Erythroblast (primary cell): ENCODE measurements around the gene PIK3R1.

Experiments used
- DNase-seq, 2 experiments: peaks; one replicate each; lab custom pipeline; 2025; lab: John Stamatoyannopoulos, UW
- GATA1 ChIP-seq: IDR thresholded peaks from 2 replicates; pipeline ENCODE4 v1.6.1; 2011; ENCODE audit warnings: low read depth, mild to moderate bottlenecking, control low read depth, low read length, moderate library complexity
- POLR2A ChIP-seq: IDR thresholded peaks from 2 replicates; pipeline ENCODE4 v1.6.1; 2011; ENCODE audit warnings: mild to moderate bottlenecking, low read length

Gene PIK3R1

DNA sequence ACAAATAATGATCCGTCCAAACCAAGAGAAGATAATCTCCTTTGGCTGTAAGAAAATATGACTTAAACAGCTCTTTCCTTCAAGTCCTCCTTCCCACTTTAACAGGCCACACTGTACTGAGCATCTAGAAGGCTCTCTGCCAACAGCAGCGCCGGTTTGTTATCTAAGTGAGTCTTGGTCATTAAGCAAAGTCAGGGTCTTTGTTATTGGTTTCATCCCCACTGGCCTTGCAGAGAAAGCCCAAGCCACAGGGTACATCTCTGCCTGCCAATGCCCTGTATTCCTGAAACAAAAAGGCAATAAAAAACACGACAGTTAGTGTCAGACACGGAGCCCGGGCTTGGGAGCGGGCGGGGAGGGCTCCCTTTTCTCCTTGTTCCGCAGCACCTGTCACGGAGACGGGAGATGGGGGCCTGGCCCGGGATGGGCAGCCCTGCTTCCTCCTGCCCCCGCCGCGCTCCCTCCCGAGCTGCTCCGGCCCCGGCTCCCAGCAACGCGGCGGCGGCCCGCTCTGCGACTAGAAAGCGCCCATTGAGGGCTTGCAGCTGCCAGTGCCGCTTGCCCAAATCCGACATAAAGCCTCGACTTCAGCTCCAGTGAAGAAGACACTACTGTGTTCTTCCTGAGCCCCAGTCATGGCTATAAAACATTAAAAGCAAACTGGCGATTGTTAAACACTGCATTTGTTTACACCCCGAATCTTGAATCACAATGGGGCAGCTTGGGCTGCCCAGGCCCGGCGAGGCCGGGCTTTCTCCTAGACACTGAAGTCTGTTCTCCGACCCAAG lies 28.1 kb upstream of the PIK3R1 start:
- no peak for TF ChIP-seq POLR2A
- TF ChIP-seq GATA1, result no peak
- no peak for DNase-seq

DNA sequence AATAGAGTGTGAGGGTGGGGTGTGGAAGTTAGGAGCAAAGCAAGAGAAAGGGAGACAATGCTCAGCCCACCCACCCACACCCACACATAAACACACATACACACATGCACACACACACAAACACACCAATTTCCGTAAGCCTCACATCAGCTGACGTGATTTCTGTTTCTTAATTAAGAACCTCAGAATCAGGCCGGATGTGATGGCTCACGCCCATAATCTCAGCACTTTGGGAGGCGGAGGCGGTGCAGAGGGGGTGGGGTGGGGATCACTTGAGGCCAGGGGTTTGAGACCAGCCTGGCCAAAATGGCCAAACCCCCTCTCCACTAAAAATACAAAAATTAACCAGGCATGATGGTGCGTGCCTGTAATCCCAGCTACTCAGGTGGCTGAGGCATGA lies 26.4 kb upstream of the PIK3R1 start:
- DNase-seq, result no peak
- TF ChIP-seq GATA1, result no peak

DNA sequence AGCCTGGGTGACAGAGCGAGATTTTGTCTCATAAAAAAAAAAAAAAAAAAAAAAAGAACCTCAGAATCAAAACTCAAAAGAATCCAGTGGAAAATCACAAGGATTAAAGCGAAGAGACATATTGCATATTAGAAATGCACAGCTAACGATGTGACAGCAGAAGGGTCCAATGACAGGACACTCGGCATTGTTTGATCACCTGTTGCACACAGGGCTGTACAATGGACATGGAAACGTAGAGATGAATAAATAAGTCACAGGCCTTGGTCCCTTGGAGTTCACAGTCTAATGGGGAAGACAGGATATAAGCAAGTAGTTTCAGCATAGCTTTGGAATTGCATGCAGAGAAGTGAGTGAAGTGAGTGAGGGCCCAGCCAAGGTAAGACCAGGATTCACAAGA lies 25.9 kb upstream of the PIK3R1 start:
- no peak for DNase-seq
- TF ChIP-seq GATA1 (no peak), POLR2A (no peak)

DNA sequence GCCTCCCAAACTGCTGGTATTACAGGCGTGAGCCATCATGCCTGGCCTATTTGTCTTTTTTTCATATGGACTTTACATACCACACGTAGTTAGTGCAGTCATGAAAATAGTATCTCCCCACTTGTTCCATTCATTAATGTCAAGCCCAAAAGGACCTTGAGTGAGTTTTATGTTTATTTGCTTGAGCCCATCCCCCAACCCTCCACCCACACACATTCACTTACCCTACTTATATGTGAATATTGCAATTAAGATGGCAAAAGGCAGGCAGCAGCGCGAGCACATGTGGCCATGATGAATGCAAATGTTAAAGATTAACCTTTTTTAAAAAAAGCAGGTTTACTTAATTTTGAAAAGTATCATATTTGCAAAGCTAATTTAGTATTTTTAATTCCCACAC lies 24.9 kb upstream of the PIK3R1 start:
- TF ChIP-seq POLR2A (no peak), GATA1 (no peak)
- DNase-seq, result no peak

DNA sequence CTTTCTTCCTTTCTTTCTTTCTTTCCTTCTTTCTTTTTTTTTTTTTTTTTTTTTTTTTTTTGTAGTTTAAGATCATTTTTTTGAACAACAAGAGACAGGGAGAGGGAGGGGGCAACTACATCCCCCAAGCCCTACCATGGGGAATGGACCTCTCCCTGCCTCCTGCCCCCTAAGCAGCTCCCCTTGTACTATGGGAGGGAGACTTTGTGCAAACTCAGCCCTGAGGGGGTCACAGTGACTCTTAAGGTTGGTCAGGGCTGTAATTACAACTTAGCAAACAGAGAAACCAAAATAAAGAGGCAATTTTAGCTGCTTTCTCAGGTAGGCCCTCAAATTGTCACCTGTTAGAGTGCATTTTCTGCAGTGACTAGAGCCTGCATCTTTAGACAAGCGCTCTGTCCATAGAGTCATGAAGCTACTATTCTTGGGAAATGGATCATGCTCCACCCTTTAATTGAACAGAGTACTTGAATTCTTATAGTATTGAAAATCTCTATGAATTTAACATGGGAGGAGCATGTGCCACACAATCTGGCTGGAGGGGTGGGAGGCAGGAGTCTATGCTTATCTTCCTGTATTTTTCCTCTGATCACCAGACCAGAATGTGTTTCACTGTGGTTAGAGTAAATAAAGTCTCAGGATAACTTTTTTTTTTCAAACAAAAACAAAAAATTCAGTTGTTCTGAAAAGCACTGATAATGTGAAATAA lies 24.3 kb upstream of the PIK3R1 start:
- TF ChIP-seq GATA1 (no peak), POLR2A (no peak)
- no peak for DNase-seq

DNA sequence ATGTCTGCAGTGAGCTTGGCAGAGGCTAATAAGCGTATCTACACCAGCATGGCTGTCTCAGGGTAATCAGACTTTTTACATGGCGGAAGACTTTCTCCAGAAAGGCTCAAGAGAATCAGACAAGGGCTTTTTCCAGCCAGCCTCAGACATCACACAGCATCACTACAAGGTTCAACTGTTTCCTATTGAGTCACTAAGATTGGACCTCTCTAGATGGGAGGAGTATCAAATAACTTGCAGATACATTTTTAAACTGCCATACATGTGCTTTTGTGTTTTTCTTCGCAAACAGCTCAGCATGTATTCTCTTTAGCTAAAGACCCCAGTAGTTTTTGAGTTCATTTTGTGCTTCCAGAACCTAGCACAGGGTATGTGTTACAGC lies 22.9 kb upstream of the PIK3R1 start:
- no peak for DNase-seq
- TF ChIP-seq GATA1 (no peak), POLR2A (no peak)

DNA sequence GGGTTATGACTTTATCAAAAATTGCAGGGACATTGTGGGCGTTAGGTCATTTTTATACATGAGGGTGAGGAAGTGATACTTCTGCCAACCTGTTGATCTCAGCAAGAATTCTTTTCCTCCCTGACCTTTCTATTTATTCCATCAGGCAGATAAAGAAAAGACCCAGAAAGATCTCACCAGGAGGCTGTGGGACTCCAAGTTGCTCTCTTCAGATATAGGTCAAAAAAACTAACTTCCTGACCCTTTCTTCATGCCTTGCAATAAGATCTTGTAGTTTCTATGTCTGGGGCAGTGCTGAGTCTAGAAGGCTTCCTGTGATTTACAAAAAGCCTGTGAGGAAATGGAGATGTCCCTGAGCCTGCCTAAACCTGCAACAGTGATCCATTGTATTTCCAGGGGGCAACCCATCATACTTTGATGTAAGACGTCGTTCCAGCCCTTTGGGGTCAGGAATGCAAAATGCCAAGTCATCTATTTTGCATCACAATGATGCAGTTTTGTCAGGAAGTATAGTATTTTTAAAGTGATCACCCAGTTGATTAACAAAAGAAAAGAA lies 22.0 kb upstream of the PIK3R1 start:
- no peak for DNase-seq
- TF ChIP-seq GATA1 (no peak), POLR2A (no peak)

DNA sequence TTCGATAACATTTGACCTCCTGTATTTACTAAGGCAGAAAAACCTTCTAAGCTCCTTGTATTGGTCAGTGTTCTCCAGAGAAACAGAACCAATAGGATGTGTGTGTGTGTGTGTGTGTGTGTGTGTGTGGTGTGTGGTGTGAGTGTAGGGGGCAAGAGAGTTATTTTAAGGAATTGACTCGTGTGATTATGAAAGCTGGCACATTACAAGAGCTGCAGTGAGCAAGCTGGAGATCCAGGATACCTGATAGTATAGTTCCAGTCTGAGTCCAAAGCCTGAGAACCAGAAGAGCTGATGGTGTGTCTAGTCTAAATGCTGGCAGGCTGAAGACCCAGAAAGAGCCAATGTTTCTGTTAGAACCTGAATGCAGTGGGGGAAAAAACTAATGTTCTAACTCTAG lies 21.2 kb upstream of the PIK3R1 start:
- no peak for DNase-seq
- TF ChIP-seq POLR2A (no peak), GATA1 (no peak)

DNA sequence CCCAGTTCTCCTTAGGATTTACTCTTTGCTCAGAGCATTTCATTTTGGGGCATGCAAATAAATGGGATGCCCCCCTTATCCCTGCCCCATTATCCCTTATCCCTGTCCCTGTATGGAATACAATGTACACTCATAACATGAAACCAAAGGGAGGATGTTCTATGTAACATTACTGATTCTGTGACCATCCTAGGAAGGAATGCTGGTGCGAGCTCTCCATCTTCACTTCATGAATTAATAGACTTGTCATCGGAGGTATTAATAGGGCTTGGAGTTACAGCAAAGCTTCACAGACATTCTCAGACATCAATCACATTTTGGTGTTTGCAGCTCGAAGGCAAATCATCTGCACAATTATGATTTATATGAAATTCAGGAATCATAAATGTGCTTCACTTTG lies 20.4 kb upstream of the PIK3R1 start:
- DNase-seq, result no peak
- TF ChIP-seq GATA1 (no peak), POLR2A (no peak)

DNA sequence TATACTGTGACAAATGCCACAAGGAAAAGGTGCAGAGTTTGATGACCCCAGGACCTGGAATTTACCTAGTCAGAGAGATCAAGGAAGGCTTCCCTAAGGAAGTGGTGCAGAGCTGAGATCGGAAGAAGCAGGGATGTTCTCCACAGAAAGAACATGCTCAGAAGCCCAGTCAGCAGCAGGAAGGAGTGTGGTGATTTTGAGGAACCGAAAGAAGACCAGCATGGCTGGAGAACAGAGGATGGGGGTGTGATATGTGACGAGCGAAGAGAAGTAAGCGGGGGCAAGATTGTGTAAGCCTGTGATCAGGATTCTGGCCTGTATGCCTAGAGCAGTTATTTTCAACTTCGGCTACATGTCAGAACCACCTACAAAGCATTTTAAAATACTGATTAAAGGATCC lies 18.7 kb upstream of the PIK3R1 start:
- no peak for DNase-seq
- TF ChIP-seq GATA1, result no peak
- no peak for TF ChIP-seq POLR2A

DNA sequence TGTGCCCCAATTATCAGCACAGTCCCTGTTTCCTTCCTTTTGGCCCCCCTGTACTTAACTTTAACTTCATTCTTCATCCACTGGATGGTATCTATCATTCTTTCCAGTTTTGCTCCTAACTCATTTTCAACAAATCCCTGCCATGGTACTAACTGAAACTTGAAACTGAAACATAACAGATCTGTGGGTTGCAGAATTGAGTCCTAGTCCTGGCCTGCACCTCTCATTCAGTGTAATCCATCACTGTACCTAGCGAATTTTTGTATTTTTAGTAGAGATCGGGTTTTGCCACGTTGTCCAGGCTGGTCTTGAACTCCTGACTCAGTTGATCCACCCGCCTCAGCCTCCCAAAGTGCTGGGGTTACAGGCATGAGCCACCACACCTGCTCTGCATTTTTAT lies 15.3 kb upstream of the PIK3R1 start:
- DNase-seq, result no peak
- TF ChIP-seq POLR2A, result no peak
- no peak for TF ChIP-seq GATA1

DNA sequence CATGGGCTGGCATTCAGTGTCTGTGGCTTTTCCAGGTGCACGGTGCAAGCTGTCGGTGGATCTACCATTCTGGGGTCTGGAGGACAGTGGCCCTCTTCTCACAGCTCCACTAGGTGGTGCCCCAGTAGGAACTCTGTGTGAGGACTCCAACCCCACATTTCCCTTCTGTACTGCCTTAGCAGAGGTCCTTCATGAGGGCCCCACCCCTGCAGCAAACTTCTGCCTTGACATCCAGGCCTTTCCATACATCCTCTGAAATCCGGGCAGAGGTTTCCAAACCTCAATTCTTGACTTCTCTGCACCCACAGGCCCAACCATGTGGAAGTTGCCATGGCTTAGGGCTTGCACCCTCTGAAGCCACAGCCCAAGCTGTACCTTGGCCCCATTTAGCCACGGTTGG lies 4.9 kb upstream of the PIK3R1 start:
- DNase-seq, result peak; percentile 5 to 6

DNA sequence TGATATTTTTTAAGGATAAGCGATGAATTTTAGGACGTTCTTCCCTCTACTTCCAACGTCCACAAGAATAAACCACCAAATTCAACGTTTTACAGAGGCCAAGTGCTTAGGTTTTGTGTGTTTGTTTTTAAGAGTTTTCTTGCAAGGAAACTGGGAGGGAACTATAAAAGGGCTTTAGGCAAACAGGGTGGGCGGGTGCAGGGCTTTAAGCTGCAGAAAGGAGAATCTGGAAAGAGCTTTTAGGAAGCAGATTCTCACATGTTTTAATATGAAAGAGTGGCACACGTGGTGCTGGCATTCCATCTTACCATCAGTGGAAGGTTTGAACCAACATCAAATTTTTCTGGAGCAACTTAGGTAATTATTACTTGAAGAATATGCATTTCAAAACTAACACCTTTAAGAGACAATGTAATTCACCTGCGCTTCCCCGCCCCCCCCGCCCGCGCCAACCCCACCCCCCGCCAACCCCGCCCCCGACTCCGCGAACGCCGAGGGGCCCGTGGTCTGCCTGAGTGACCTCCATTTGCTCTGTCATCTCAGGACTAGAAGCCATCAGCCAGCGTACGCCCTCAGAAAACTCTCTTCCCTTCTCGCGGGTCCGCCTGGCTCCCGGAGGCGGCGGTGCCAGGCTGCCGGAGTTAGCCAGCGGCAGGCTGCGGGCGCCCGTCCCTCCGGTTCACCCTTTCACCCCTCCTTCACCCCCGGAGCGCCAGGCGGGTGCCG lies 911 bp upstream of the PIK3R1 start:
- TF ChIP-seq GATA1 (no peak), POLR2A (no peak)
- DNase-seq, result no peak

DNA sequence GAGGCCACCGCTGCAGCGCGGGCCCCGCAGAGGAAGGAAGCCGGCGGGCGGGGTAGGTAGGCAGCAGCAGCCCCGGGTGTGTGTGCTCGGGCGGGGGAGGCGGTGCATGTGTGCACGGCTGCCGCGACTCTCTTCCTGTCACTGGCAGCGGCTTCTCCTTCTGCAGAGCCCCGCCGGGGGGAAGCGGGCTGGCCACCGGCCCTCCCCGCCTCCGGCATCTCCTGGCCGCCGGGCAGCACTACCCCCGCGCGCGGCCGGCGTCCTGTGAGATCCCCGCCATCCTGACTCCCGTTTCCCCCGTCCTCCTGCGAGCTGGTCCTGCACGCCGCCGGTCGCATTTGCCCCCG lies 315 bp downstream of the PIK3R1 start:
- no peak for DNase-seq
- TF ChIP-seq GATA1 (no peak), POLR2A (no peak)
